ENCODE data around the gene LRRC59.

LRRC59 gene

GRCh38 chr17:50360486-50361115, 36.7 kb downstream of the LRRC59 start:
- no peak for DNase-seq

- no peak for DNase-seq
Measured at GRCh38 chr17:50359998-50360461, 37.3 kb downstream of the LRRC59 start.

GRCh38 chr17:50359005-50359699, 38.2 kb downstream of the LRRC59 start:
- DNase-seq = no peak

DNA sequence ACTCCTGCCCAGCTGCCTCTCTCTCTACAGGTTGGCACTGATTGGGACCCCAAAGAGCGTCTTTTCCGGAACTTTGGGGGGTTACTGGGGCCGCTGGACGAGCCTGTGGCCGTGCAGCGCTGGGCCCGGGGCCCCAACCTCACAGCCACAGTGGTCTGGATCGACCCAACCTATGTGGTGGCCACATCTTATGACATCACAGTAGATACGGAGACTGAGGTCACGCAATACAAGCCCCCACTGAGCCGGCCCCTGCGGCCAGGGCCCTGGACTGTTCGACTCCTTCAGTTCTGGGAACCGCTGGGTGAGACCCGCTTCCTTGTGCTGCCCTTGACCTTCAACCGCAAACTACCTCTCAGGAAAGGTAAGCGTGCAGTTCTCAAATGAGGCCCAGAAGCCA, 39.1 kb downstream of the LRRC59 start:
- DNase-seq = no peak

DNA sequence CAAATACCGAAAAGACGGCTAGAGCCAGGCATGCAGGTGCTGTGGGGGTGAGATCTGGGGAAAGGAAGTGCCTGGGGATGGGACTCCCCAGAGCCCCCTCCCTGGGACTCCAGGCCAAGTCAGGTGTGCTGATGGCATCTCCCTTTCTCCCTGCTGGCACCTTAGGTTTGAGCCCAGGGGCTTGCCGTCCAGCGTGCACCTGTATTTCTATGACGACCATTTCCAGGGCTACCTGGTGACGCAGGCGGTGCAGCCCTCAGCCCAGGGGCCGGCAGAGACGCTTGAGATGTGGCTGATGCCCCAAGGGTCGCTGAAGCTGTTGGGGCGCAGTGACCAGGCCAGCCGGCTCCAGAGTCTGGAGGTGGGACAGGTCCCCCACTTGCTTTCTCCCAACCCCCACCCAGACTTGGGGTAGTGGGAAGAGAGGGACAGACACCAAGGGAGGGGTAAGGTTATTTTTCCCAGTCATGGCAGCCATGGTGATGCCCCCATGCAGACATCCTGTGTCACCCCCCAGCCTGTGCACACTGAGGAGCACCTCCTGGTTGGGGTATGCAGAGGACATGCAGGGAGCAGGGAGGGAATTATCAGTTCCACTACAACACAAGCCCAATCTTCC, 40.3 kb downstream of the LRRC59 start:
- no peak for DNase-seq

- no peak for DNase-seq
Measured at GRCh38 chr17:50356418-50356817, 40.9 kb downstream of the LRRC59 start.

DNA sequence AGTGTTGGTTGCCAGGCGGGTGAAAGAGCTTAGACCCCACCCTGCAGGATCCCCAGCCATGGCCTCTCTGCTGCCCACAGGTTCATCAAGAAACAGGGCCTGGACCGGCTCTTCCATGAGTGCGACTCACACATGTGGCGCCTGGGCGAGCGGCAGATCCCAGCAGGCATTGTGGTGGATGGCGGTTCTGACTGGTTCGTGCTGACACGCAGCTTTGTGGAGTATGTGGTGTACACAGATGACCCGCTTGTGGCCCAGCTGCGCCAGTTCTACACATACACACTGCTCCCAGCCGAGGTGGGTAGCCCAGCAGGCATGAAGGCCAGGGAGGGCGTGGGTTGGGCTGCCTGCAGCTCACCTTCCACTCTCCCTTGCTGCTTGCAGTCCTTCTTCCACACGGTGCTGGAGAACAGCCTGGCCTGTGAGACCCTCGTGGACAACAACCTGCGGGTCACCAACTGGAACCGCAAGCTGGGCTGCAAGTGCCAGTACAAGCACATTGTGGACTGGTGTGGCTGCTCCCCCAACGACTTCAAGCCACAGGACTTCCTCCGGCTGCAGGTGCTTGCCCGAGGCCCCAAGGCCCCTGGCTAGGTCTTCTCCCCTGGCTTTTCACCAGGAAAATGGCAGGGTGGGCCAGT, 41.5 kb downstream of the LRRC59 start:
- no peak for DNase-seq

- DNase-seq = no peak
Measured at GRCh38 chr17:50355336-50355700, 42.0 kb downstream of the LRRC59 start.

DNA sequence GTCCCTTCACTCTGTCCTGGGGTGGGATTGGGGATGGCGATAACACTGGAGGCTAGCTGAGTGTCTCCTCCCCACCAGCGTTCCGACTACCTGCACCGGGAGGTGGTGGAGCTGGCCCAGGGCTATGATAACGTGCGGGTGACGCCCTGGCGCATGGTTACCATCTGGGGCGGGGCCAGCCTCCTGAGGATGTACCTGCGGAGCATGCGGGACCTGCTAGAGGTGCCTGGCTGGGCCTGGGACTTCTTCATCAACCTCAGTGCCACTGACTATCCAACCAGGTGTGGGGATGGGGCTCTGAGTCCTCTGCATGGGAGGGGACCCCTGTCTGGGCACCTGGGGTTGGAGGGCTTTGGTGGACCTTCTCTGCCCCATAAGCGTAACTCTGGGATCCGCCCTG, 42.5 kb downstream of the LRRC59 start:
- no peak for DNase-seq

DNA sequence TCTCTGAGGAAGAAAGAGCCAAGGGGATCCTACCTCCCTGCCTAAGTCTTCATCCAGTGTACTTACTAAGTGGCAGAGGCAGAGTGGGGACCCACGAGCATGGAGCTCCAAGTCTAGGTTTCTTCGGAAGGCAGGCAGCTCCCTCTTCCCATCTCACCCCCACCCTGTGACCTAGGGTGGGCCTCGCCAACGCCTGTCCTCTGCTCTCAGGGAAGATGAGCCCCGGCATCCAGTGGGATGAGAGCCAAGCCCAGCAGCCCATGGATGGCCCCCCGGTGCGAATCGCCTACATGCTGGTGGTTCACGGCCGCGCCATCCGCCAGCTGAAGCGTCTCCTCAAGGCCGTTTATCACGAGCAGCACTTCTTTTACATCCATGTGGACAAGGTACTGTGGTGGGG, 43.1 kb downstream of the LRRC59 start:
- DNase-seq = no peak

GRCh38 chr17:50353600-50354195, 43.6 kb downstream of the LRRC59 start:
- no peak for DNase-seq

DNA sequence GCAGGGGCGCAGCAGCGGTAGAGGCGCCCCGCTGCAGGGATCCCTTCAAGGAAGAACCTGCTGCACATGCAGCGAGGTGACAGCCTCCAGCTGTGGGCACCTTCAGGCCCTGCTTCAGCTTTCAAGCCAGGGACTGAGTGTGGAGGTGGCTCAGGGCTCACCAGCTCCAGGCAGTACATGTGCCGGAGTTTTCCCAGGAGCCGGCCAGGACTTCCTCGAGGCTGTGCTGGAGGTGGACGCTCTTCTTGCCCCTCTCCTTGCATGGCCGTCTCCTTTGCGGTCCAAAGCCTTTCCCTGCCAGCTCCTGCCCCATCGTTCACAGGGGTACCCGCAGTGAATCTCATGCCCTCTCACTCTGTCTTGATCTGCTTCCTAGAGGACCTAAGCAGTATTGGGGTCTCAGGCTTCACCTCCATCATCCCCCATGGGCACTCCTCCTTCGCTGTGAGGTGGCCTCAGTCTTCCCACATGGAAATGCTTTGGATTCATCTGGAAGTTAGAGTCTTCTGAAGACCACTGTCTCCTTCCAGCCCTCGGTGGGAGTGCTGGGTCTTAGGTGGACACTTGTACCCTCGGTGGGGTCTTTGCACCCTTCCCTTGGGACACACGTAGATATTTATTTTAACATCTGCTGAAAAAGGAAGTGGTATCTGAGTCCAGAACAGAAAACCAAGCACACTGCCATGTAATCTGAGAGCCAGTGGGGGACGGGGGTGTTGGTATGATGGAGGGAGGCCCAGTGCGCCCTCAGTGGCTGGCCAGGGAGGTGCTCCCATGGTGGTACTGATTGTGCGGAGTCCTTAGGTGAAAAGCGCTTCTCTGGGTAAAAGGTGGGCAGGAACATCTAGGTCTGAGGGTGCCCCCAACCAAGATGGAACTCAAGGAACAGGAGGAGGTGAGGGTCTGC, 44.4 kb downstream of the LRRC59 start:
- no peak for DNase-seq

DNA sequence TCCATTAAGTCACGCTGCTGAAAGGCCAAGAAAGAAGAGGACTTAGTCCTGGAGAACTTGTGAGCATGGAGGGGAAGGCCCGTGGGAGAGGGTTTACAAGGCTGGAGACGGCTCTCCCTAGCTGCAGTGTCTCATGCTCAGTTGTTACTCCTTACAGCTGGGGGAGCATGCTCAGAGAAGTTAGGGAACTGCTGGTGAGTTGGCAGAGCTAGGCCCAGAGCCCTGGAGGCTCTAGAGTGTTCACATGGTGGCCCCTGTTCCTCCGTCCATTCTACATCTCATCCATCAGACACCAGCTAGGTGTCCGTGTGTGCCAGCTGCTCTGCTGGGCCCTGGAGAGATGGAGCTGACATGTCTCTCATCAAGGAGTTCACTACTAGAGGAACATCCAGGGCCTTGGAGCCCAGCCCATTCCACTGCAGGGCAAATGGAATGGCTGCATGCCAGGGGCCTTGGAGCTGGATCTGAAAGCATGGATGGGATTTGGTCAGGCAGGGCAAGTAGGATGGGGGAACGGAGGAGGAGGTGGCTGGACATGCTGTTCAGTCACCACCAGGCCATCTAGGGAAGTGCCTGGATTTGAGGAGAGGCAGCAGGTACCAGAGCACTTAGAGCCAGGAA, 45.1 kb downstream of the LRRC59 start:
- DNase-seq = no peak

DNA sequence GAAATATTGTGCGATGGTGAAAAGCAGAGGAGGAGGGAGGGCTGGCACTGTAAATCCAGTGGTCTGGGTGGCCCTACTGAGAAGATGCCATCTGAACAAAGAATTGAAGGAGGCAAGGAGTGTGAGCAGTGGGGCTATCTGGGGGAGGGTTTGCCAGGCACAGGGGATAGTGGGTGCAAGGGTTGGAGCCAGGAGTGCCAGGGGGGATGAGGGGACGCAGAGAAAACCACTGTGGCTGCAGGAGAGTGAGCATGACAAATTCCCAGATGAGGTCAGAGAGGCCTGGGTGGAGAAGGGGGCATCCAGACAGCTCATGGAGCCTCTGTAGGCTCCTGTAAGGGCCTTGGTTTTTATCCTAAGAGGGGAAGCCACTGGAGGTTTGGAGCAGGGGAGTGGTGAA, 46.6 kb downstream of the LRRC59 start:
- DNase-seq = no peak

DNA sequence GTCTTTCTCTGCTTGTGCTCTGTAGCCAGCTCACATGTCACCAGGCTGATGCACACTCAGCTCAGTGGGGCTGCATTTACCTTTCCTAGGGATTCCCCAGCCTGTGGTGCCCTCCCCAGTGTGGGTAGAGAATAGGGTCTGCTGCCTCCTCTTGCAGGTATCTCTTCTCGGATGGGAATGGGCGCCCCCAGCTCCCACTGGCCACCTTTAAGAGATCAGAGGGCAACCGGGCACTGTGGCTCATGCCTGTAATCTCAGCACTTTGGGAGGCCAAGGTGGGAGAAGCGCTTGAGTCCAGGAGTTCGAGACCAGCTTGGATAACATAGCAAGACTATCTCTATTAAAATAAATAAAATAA, 48.1 kb downstream of the LRRC59 start:
- DNase-seq = no peak

- DNase-seq = no peak
Measured at GRCh38 chr17:50348522-50349242, 48.6 kb downstream of the LRRC59 start.

GRCh38 chr17:50347894-50348291, 49.4 kb downstream of the LRRC59 start:
- no peak for DNase-seq

DNA sequence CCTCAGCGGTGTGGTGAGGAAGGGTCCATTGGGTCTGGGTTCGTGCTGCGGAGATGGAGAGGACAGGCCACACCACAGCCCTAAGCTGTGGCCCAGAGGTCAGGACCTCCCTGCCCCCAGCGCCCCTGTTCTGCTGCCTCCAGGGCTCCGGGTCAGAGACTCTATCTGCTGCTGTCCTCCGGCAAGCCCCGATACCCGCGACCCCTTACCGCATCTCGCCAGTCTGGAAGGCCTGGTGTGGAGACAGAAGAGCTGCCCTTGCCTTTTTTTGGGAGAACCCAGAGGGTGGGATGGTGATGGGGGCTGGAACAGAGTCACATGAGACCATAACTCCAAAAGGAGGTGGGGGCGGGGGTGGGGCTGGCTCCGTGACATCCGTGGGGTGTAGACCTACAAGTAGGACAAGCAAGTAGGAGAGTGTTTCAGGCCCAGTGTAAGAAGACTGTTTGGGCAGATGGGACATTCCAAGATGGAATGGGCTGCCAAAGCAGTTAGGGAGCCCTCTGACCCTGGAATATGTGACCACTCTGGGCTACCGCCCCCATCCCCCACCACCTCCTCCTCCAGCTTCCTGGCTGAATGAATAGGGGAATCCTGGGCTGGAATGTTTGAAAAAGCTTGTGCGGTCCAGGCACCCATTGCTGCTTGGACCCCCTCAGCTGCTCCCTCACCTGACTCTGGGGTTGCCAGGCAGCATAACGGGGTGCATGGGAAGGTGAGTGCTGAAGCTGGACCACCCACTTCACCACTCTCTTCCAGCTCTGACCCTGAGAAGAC, 50.0 kb downstream of the LRRC59 start:
- no peak for DNase-seq

- no peak for DNase-seq
Measured at GRCh38 chr17:50346313-50347116, 50.8 kb downstream of the LRRC59 start.
